Frontal cortex (tissue), 4 donors: Measurements from ENCODE around the gene AGPAT3. TPM values are rescaled to one million over a fixed set of nuclear protein-coding genes. Genes with fewer than 3 reads are reported as not detected.
A peak's percentile ranks its signal among the peaks of the same experiment; 100 is the strongest.
"Not testable (repeated sequence)": the region's sequence is repeated elsewhere in the genome, so short reads cannot be mapped to it uniquely, and the experiment has no call there.

Experiments used
- DNase-seq, 2 donors: peaks; one replicate each; pipeline ENCODE4 v3.0.0; 2012; ENCODE audit warnings: low spot score in 2 of 2
- FAIRE-seq: peaks from 2 replicates; lab custom pipeline; 2012; peaks lifted over from hg19 to GRCh38; lab: Jason Lieb, UNC
- total RNA-seq: library from RNA; depleted of rRNA; stranded (reverse); fragments of >200 nt; gene quantifications from one replicate; pipeline ENCODE4 v1.2.3, GENCODE V29; 2014
- donor health status: control.
- donor health status: control.
- donor health status: control.

AGPAT3 gene
- total RNA-seq, 1 donor from 2014 or later, result 26.1 TPM

DNA sequence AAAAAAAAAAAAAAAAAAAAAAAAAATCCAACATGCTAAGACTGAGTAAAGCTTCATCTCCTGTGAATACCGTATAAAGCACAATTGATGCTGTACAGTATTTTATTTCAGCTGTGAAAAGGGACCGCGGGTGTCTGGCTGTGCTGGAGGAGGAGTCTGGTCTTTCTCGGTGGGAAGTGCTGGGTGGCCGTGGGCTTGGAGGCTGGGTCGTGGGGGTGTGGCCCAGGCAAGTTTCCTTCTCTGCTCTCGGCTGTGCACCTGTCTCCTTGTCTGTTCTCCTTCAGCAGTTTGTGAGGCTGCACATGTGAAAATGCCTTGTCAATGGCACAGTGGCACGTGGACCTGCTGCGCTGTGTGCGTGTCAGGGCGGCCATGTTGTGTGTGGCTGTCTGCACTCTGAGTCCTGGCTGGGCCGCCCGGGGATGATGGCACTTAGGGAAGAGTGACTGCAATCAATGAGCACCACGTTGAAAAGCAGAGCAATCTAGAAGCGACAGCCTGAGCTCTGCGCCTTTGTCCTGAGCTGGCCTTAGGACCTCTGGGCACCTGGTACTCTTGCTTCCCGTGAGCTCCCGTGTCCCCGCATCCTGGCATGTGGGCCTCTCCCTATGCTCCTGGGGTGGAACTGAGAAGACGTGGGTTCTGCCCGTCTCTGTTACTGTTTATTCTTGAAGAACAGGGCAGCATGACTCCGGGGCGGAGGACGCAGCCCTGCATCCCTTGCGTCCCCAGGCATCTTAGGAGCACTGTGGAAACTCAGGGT is 14.5 kb downstream of the AGPAT3 start:
- FAIRE-seq, result no peak
- no peak for DNase-seq

DNA sequence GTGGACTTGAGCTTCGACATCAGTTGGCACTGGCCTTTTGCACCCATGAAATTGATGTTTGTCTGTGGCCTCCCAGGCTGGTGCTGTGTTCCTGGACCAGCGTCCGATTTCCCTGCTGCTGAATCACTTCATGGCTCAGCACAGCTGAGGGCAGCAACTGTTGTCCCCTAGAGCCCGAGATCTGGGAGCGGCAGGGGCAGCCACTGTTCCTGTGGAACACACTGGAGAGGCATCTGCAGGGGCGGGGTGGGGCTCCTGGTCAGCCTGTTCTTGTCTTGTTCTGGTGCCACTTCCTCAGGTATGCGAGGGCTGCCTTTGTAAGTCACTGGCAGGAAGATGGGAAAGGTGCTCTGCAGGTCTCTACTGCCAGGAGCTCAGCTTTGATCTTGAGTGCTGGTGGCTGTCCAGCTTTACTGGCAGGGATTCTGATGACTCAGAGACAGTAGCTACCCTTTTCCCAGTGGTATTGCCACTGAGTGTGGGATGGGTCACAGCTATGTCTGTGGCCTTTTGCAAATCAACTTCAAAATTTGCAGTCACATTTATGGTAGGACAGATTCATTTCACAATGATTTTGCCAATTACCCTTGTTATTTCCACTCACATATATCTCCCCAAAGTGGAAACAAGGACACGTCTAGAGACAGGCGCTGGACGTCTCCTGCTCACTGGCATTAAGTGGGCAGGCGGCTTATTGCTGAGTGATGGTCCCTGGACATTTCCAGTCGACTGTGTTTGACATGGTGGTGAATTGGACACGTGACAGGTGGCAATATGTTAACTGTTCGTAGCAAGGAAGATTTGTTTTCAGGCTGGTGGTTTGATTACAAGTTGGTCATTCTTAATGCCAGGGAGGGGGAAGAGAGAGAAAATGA is 15.3 kb downstream of the AGPAT3 start:
- DNase-seq (peak in 1 of 2 donors; percentile 49), FAIRE-seq (no peak)

GRCh38 chr21:43881283-43881682 is 16.3 kb downstream of the AGPAT3 start:
- FAIRE-seq (no peak), DNase-seq (no peak)

GRCh38 chr21:43881935-43882334 is 16.9 kb downstream of the AGPAT3 start:
- FAIRE-seq (no peak), DNase-seq (no peak)

GRCh38 chr21:43882952-43883545 is 18.0 kb downstream of the AGPAT3 start:
- no peak for DNase-seq
- no peak for FAIRE-seq

DNA sequence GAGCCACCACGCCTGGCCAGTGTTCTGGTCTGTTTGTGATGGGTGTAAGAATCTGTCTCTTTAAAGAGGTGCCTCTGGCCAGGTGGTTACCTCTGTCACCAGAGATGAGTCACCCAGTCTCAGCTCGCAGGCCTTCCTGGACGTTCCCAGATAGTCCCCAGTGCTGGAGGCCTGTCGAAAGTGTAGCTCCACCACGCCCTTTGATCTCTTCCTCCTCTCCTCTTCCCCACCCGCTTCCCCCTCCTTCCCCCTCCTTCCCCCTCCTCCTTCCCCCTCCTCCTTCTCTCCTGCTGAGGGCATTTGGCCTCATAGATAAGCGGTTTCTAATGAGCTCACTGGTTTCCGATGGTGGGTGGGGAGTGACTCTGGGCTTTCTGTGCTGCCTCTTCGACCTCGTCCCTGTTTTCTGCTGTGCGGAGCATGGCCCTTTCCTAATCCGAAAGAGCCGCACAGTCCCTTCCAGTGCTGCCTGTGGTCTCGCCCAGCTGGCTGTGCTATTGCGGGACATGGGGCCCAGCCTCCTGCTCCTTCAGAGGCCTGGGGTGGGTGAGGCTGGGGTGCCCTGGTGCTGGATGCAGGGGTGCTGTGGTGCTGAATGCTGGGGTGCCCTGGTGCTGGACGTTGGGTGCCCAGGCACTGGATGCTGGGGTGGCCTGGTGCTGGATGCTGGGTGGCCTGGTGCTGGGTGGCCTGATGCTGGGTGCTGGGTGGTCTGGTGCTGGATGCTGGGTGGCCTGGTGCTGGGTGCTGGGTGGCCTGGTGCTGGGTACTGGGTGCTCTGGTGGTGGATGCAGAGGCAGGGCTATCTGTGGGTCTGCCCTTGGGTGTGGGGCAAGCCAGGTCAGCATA is 19.2 kb downstream of the AGPAT3 start:
- no peak for FAIRE-seq
- no peak for DNase-seq

GRCh38 chr21:43884861-43885417 is 19.9 kb downstream of the AGPAT3 start:
- FAIRE-seq, result no peak
- no peak for DNase-seq

GRCh38 chr21:43885721-43886120 is 20.7 kb downstream of the AGPAT3 start:
- DNase-seq, result no peak
- FAIRE-seq, result no peak

DNA sequence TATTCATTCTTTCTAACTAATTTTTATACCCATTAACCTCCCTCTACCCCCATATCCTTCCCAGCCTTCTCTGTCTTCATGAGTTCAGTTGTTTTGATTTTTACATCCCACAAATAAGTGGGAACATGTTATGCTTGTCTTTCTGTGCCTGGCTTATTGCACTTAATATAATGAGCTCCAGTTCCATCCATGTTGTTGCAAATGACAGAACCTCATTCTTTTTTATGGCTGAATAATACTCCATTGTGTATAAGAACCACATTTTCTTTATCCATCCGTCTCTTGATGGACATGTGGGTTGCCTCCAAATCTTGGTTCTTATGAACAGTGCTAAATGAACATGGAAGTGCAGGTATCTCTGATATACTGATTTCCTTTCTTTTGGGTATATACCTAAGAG is 21.5 kb downstream of the AGPAT3 start:
- FAIRE-seq (no peak), DNase-seq (no peak)

DNA sequence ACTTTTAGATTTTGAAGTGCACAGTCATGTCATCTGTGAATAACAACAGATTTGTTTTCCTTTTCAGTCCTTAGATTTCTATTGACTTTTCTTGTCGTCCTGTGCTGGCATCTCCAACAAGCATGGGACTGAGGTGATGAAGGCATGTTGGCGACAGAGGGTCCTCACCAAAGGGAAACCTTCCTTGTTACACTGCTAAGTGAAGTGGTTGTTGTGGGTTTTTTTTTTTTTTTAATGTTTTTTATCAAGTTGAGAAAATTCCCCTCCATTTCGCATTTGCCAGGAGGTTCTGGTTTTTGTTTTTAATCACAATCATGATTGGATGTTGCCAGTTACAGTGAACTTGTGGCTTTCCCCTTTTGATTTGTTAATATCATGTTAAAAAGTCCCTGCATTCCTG is 24.0 kb downstream of the AGPAT3 start:
- DNase-seq (no peak), FAIRE-seq (no peak)

DNA sequence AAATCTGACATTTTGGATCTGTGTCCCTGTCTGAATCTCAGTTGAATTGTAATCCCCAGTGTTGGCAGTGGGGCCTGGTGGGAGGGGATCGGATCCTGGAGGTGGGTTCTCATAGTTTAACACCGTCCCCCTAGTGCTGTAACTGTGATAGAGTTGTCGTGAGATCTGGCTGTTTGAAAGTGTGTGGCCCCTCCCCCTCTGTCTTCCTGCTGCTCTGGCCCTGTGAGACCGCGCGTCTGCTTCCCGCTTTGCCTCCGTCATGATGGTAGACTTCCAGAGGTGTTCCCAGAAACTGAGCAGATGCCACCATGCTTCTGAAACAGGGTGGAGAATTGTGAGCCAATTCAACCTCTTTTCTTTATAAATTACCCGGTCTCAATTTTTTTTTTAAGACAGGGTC is 25.0 kb downstream of the AGPAT3 start:
- DNase-seq (no peak), FAIRE-seq (no peak)

DNA sequence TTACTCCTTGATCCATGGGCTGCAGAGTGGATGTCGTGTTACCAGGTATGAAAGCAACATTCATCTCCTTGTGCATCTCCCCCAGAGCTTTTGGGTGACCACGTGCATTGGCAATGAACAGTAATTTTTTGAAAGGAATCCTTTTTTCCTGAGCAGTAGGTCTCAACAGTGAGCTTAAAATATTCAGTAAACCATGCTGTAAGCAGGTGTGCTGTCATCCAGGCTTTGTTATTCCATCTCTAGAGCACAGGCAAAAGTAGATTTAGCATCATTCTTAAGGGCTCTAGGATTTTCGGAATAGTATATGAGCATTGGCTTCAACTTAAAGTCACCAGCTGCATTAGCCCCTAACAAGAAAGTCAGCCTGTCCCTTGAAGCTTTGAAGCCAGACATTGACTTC is 27.3 kb downstream of the AGPAT3 start:
- no peak for FAIRE-seq
- DNase-seq, result no peak

GRCh38 chr21:43892984-43893535 is 28.0 kb downstream of the AGPAT3 start:
- FAIRE-seq (no peak), DNase-seq (no peak)

DNA sequence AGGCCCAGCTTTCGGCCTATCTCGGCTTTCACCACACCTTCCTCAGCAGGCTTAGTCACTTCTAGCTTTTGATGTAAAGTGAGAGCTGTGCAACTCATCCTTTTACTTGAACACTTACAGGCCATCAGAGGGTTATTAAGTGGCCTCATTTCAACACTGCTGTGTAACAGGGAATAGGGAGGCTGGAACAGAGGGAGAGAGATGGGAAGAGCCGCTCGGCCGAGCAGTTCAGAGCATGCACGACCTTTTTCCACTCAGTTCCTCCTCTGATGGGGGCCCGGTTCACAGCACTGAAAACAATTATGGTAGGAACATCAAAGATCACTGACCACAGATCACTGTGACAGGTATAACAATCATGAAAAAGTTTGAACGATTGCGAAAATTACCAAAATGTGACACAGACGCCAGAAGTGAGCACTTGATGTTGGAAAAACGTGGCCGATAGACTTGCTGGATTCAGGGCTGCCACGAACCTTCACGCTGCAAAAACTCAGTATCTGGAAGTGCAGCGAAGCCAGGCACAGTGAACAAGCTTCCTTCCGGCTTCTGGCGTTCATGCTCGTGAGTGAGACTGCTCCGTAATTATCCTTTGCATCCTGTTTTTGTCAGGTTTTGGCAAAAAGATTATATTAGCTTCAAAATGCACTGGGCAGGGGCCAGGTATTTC is 28.6 kb downstream of the AGPAT3 start:
- no peak for DNase-seq
- FAIRE-seq, result no peak

DNA sequence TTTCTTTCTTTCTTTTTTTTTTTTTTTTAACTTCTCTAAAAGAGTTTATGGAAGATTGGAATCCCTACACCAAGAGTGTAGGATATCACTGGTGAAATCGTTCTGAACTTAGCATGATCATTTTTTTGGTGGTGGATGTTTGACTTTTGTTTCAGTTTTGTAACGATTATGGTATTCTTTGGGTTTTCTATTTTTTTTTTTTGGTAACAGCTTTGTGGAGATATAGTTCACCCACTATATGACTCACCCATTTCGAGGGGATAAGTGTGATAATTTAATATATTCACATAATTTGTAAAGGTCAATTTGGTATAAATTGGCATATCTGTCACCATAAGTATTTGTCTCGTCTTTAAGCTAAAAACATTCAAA is 29.2 kb downstream of the AGPAT3 start:
- no peak for DNase-seq
- no peak for FAIRE-seq

DNA sequence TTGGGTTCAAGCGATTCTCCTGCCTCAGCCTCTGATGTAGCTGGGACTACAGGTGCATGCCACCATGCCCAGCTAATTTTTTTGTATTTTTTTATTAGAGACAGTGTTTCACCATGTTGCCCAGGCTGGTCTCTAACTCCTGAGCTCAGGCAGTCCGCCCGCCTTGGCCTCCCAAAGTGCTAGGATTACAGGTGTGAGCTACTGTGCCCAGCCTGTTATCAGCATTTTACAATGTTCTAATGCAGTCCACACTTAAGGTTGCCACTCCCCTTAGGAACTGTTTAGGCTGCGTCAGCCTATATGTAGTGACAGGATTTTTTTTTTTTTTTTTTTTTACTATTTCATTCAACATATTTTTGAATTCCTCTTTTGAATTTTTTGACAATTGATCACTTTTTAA is 30.2 kb downstream of the AGPAT3 start:
- FAIRE-seq, result no peak
- DNase-seq, result no peak

DNA sequence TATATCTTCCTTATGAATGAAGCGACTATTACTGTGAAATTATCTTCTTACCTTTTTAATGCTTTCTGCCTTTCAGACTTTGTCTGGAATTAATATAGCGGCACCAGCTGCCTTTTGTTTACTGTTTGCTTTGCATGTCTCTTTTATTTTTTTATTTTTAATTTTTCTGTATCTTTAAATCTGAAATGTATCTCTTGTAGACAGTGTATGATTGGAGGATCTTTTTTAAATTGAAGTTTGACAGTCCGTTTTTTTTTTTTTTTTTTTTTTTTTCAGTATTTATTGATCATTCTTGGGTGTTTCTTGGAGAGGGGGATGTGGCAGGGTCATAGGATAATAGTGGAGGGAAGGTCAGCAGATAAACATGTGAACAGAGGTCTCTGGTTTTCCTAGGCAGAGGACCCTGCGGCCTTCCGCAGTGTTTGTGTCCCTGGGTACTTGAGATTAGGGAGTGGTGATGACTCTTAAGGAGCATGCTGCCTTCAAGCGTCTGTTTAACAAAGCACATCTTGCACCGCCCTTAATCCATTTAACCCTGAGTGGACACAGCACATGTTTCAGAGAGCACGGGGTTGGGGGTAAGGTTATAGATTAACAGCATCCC is 31.8 kb downstream of the AGPAT3 start:
- not testable (repeated sequence) for DNase-seq, FAIRE-seq

- no peak for DNase-seq
- no peak for FAIRE-seq
Measured at GRCh38 chr21:43899307-43900077, 34.5 kb downstream of the AGPAT3 start.
